HG03175 (cell line): ENCODE results near the gene AURKA.
"Not testable (repeated sequence)": the region's sequence is repeated elsewhere in the genome, so short reads cannot be mapped to it uniquely, and the experiment has no call there.

Experiments used
- ATAC-seq: cut with Tn5 transposase; IDR thresholded peaks from one replicate; pipeline ENCODE4 v1.9.1; 2021; ENCODE audit warnings: mild to moderate bottlenecking, moderate library complexity; ENCODE audit not compliant: unreplicated experiment

The AURKA gene

DNA sequence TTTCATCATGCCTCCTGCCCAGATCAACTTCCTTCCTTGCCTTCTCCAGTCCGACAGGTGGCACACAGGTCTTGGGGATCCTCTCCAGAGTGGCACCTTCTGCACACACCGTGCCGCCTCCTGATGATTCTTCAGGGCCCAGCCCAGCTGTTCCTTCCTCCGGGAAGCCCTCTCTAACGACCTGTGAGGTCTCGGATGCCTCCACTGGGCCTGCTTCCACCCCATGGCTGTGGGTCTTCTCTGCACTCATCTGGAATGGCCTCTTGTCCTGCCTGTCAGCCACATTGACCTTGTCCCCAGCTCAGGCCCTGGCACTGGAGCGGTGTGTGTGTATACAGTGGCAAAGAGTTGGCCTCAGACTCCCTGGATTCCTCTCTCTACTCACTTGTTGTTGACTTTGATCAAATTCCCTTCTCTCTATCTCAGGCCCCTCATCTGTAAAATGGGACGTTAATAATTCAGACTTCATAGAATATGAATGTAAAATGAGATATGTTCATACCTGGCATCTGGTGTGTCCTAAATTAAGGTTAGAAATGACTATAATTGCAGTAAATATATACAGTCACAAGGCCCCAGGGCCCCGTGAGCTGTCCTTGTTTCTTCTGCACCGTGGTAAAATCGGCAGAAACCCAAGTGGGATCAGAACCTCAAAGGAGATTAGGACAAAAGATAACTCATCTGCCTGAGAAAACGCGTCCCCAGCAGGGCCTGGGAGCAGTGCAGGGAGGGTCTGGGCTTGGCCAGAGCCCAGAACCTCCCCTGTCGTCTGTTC, 31.7 kb downstream of the AURKA start:
- ATAC-seq: no peak

DNA sequence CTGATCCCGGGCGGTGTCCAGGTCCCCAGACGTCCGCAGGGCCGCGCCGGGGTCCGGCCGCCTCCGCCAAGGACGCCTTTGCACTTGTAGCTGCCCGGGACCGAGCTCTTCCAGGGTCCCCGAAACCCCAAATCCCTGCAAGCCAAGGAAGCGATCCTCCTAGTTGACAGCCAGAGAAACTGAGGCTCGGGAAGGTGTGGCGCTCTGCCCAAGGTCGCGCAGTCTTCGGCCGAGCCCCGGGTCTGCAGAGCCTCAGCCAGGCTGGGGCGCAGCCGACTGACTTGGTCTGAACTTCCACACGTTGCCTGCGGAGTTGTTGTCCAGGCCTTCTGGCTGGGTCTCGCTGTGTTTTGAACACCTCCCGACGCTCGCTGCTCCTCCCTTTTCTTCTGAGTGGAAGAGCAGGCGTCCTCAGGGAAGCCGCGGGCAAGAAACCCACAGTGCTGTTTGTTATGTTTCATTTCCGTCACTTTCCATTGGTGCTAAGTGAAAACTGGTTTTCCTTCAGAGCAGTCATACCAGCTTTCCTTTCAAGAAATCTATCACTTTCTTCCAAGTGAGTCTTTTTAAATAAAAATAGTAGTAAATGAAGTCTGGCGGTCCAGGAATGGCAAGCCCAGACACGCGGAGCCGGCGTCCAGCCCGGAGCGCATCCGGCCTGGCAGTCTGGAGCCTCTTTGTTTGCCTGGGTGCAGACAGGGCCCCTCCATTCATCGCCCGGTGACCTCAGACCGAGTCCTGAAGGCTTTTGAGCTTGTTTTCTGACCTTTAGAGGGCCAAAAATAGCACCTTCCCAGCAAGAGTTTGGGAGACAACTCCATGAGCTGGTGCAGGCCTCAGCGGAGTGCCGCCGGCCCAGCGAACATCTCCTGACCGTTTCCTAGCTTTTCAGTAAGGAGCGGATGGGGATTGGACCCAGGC, 32.5 kb downstream of the AURKA start:
- ATAC-seq: no peak

DNA sequence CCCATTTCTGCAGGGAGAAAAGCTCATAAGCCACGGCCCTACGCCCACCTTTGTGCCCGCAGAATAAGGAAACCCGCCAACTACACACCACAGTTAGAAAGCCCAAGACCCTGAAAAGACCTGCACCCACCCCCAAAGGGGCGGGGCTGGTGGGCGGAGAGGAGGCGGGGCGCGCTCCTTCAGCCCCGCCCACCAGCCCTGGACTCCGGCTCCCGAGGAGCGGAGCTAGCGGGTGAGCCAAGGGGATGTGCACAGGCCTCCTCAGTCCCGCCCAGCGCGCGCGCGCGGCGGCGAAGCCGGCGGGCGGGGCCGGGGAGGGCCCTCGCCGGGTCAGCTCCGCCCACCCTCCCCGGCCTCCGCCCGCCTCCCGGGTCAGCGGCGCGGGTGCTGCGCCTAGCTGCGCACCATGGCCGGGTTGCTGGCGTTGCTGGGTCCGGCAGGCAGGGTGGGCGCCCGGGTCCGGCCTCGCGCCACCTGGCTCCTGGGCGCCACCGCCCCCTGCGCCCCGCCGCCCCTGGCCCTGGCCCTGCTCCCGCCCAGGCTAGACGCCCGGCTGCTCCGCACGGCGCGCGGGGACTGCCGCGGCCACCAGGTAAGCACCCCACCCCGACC, 33.3 kb downstream of the AURKA start, which contains the start of gene FAM210B:
Gene FAM210B, plus strand, starts transcription at position 375 of the 612 bp plus-strand sequence. Its CDS starts 32 bp downstream, at position 407.
- ATAC-seq: peak; percentile 97

DNA sequence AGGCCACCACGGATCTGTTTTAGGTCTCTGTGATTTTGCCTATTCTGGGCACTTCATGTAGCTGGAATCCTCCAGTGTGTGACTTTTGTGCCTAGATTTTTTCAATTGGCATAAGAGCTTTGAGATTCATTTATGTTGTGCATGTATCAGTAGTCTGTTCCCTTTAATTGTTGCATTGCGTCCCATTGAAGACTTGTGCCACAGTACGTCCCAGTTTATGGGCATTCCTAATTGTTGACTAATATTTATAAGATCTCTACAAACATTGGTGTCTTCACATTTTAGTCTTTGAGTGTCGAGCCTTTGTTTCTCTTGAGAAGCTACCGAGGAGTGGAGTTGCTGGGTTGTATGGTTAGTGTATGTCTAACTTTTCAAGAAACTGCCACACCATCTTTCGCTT, 33.9 kb downstream of the AURKA start:
- ATAC-seq: no peak

DNA sequence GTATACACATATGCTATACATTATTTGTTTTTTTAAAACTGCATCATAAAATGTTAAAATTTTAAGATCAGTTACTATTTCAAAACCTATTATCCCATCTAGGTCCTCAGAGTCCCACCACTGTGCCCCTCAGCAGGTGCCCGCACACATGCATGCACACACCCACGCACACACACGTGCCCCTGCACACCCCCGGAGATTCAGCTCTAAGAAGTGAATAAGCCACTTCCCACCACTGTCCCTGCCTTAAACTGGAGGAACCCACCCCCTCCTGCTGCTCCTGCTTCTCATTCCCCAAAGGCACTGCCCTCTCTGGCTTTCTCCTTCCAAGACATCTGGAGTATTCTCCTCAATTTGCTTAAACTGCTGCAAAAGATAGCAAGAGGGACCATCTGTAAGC, 38.7 kb downstream of the AURKA start:
- no peak for ATAC-seq

DNA sequence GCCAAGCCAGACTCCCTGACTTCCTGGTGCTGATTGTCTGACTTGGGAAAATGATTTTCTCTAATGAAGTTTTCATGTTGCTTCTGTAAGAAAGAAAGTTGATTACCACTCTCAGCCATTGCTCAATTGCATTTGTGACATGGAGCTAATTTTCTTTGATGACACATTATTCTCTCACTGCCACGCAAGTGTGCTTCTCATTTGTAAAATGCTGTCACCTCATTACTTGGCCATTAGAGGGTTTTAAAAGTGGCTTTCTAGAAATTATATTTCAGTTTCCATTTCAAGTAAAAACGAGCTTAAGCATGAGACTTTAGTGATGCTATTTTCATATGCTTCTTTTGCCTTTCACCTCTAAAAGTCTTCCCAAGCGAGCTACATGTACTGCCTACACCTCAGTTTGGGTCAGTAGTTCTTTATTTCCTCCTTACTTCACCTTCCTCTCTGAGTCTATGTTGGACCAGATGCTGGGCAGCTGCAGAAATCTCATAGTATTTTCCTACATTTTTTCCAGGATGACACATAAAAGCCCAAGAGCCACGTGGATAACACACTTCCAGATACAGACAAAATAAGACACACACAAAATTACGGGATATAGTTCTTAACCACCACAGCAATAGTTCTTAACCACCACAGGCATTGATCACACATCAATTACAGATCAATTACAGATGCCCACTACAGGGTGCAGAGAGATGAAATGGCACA, 39.5 kb downstream of the AURKA start:
- ATAC-seq: no peak

DNA sequence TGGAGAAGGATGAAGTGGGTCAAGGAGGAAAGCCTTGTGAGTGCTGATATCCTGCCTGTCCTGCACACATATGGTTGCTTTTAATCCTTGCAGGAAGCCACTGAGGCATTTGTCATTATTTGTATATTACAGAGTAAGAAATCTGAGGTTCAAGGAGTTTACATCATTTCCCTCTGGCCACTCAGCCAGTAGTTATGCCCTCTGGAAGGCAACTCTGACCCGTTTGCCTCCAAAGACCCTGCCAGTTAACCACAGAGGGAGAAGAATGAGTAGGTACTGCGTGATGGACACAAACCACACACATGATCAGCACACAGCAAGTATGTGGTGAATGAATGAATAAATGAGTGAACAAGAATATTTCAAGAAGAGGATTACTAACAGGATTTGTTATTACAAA, 41.2 kb downstream of the AURKA start:
- ATAC-seq: no peak

DNA sequence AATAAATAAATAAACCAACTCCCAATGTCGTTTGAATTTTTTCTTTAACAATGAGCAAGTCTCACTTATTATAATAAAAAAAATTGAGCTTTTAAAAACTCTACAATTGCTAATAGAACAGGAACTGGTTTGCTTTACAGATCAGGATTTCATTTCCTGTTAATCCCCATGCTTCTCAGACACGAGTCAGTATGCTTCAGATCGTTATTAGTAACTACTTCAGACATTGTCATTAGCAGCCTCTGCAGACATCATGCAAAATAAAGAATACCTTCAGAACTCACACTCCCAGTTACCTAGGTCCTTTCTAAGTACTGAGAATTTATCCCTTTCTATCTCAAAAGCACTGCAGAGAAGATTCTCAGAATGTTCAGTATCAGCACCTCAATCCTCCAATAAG, 43.3 kb downstream of the AURKA start:
- ATAC-seq: no peak

DNA sequence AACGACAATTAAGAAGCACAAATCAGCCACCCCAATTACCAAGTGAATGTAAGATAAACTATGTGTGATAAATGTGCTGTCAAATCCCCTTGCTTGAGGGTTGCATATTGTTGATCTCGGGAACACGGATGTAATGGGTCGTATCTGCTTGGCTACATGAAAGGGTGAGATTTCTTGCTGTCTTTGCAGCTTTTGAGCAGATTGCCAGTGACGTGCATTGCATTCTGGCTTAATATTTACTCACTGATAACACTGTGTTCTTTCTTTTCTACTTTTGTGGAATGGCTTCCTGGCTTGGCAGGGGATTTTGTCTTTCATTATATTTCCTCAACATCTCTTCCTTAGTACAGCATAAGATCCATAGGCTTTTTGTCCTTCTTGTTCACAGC, 43.7 kb downstream of the AURKA start:
- no peak for ATAC-seq

DNA sequence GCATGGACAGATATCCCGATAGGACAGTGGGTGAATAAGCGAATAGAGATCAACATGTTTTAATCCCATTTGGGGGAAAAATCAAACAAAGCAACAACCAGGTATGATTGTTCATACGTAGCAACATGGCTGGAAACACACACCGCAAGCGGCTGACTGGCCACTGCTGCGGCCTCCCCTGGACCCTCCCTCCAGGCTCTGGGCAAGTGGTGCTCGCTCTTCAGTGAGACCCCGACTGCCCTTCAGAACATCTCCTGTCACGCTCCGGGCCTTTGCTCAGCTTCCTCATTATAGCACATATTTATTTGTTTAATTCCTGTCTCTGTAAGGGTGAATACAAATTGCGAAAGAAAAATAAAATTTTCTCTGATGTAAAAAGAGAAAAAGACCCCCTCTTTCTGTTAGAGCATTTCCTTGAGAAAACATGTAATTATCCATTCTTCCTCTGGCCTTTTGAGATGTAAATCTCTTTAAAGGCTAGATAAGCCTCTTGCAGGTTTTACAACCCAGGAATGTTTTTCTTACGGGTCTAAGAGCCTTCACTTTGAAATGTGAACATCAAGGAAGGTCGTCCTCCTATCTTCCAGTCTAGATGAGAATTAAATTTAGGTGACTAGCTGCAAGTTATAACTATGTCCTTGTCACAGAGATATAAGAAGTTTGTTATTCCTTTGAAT, 44.2 kb downstream of the AURKA start:
- no peak for ATAC-seq

DNA sequence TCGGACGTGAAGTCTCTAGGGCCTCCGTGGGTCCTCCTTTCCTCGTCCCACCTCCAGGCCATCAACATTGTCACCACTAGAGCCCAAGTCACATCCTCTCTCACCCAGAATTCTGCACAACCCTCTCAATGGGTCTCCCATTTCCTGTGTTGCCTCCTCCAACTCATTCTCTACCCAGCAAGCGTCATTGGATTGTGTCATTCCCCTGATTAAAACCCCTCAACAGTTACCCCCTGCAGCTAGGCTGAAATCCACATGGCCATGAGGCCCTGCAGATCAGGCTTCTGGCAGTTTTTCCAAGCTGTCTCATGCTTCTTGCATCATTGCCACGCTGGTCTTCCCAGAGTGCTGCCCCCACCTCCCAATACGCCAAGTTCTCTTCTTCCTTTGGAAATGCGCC, 46.1 kb downstream of the AURKA start:
- no peak for ATAC-seq

DNA sequence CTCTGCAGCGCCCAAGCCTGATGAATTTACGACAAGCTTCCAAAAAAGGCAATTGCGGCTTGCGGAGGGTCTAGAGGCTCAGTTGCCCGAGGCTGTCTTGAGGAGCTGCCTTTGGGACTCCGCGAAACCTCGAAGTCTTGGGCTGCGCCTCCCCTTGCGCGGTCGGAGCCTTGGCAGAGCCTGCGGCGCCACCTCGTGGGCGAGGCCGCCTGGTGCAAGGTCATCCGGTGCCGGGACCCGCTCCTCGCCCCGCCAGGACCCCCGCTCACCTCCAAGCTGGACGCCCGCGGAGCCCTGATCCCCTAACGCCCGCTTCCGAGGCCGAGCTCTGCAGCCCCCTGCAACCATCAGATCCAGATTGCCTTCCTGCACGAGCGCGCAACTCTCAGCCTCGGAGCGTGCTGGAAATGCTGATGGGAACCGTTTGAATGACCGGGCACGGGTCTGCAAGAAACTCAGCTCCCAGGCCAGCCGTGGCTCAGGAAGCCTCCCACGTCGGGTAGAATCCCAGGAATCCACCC, 48.1 kb downstream of the AURKA start:
- ATAC-seq: peak; percentile 62

DNA sequence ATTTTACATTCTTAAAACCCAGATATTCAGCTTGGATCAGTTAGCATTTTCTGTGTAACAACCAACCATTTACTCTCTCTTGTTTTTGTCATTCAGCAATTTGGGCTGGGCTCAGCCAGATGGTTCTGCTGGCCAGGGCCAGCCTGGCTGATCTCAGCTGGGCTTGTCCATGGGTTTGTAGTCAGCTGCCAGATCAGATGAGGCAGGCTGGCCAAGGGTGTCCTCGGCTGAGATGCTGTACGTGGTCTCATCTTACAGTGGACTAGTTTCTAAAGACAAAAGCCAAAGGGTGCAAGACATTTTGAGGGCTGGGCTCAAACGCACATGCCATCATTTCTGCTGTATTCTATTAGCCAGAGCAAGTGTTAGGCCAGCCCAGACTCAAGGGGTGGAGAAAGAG, 49.2 kb downstream of the AURKA start:
- ATAC-seq: no peak

DNA sequence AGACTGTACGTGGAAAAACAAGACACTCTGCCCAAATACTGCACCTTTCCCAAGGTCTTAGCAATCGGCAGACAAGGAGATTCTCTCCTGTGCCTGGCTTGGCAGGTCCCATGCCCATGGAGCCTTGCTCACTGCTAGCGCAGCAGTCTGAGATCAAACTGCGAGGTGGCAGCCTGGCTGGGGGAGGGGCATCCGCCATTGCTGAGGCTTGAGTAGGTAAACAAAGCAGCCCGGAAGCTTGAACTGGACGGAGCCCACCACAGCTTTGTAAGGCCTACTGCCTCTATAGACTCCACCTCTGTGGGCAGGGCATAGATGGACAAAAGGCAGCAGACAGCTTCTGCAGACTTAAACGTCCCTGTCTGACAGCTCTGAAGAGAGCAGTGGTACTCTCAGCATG, 55.3 kb downstream of the AURKA start:
- not testable (repeated sequence) for ATAC-seq

DNA sequence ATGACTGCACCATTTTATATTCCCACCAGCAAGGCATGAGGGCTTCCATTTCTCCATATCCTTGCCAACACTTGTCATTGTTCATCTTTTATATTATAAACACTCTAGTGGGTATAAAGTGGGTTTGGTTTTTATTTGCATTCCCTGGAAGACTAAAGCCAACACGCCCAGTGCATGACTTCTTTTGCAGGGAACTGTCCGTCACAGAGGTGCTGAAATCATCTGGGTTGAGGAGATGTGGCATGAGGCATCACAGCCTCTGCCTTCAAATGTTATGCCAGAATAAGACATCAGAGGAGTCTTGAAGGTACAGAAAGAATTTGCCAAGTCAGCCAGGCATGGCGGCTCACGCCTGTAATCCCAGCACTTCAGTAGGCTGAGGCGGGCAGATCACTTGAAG, 63.2 kb downstream of the AURKA start:
- no peak for ATAC-seq

DNA sequence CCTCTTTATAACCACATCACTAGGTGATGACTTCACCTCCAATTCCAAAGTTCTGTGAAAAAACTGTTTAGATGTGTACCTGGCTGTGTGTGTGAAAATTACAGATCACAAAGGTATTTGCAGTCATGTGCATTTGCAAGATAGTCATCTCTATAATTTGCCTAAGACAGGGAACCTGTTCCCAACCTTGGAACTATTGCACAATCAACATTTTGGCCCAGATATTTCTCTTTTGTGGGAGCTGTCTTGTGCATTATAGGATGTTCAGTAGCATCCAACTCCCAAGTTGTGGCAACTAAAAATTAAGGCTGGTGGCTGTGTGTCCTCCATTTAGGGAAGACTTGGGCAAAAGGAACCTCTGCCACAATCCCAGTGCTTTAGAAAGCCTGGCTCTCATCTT, 67.2 kb downstream of the AURKA start:
- ATAC-seq: no peak

DNA sequence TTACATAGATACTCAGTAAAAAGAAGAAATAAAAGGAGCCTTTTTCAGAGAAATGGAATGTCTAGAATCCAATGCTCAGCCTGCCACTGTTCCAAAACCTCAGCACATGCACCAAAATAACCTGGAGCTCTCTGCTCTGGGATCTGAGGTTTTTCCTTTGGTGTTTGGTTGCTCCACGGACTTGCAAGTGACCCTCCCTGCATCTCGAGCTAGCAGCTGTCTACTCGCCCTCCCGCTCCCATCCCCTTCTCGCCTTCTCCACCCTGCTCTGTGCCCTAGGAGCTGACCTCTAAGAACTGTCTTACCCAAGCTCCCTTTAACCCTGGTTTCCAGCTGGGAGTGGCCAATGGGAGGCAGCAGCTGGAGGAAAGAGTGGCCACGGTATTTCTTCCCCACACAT, 68.4 kb downstream of the AURKA start:
- ATAC-seq: no peak

DNA sequence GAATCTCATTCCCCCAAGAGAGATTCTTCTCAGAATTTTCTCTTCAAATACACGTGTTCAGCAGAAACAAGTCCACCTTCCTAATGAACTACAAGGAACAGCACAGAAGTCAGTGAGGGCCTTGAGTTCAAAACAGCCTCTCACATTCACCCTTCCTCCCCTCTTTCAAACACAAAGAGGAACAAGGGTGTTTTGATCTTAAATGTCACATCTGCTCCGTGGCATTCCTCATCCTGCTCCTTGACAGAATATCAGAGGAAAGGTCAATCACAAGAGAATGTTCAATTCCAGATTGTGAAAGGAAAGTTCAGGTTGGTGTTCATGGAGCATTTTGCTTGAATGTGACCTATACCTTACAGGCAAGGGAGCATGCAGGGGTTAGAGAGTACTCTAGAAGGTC, 68.8 kb downstream of the AURKA start:
- ATAC-seq: no peak

DNA sequence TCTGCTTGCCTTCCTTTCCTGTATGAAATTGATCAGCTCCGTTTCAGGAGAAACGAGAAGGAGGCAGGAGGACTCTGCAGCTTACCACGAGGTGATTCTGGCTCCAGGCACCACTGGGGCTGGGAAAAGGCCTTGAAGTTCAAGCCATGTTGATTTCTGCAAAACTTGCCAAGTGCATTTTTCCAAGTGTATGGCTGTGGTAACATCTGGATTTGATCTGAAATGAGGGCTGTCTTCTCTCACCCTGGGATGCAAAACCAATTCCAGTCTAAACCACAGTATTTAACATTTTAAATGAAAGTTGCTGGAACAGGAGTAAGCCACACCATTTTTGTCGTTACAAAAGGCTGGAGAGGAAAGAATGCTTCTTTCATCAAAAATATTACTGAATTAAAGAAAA, 69.3 kb downstream of the AURKA start:
- ATAC-seq: no peak
